K562 (cell line): Measurements from ENCODE around the gene BCL11A. TPM values are rescaled to one million over a fixed set of nuclear protein-coding genes. Genes with fewer than 3 reads are reported as not detected.

ENCODE experiments used
- ATAC-seq: fragments of 200-7000 bp; cut with Tn5 transposase; 3 replicates; pipeline ENCODE4 v1.9.1; 2020; ENCODE audit warnings: moderate library complexity
- BruUV-seq: library from RNA; stranded (reverse); fragments of 400-500 nt; replicated peaks from 2 replicates; lab custom pipeline; 2021; lab: Mats Ljungman, UMichigan
- CTCF ChIA-PET: fragments of 300-600 bp; formaldehyde crosslinking; extraction: SDS; loops from one replicate; lab custom pipeline; 2021; ENCODE audit warnings: low intra/inter-chr PET ratio; lab: Yijun Ruan, JAX
- POLR2A ChIA-PET: fragments of 300-600, 350-650 bp; sonication (Branson Sonifier 250); formaldehyde crosslinking; extraction: SDS; loops from one replicate; lab custom pipeline; 2021; ENCODE audit warnings: antibody characterized with exemption, inconsistent platforms; lab: Yijun Ruan, JAX
- DNase-seq, 4 experiments: peaks; one replicate each; pipeline versions ENCODE4 v3.0.0 to v3.0.0-alpha.2; 2011 to 2018; ENCODE audit warnings: low spot score in 3 of 4, mixed read lengths in 3 of 4; ENCODE audit errors: extremely low read depth in 1 of 4
- FAIRE-seq: peaks from 2 replicates; lab custom pipeline; 2011; peaks lifted over from hg19 to GRCh38; lab: Jason Lieb, UNC
- H2AFZ ChIP-seq: 2 replicates; pipeline ENCODE4 v1.6.0; 2011; ENCODE audit warnings: low read depth, low read length, control low read depth, inconsistent platforms
- H3K27ac ChIP-seq: fragments of 200-600 bp; 3 replicates; pipeline ENCODE4 v1.8.0; 2011; ENCODE audit warnings: low read depth, mild to moderate bottlenecking, control low read depth, inconsistent platforms, low read length, moderate library complexity, mixed read lengths; ENCODE audit errors: extremely low read depth
- H3K27me3 ChIP-seq, 2 experiments: fragments of 300-600 bp in 1 of 2; 2 replicates in 1 of 2; 3 replicates in 1 of 2; pipeline versions ENCODE4 v1.6.0 to v1.8.0; 2011; ENCODE audit warnings: inconsistent platforms in 2 of 2, low read length in 2 of 2, mild to moderate bottlenecking in 1 of 2, mixed read lengths in 1 of 2, moderate library complexity in 1 of 2; ENCODE audit not compliant: control insufficient read depth in 2 of 2, insufficient read depth in 2 of 2
- H3K36me3 ChIP-seq: fragments of 300-600 bp; 3 replicates; pipeline ENCODE4 v1.8.0; 2011; ENCODE audit warnings: mild to moderate bottlenecking, low read length, inconsistent platforms; ENCODE audit not compliant: control insufficient read depth, insufficient read depth
- H3K4me1 ChIP-seq, 2 experiments: fragments of 200-600 bp in 1 of 2; replicated peaks in 1 of 2; 2 replicates in 1 of 2; 3 replicates in 1 of 2; pipeline versions ENCODE4 v1.5.1 to v1.8.0; 2011; ENCODE audit warnings: inconsistent platforms in 2 of 2, low read length in 2 of 2, mild to moderate bottlenecking in 1 of 2, mixed read lengths in 1 of 2, moderate library complexity in 1 of 2; ENCODE audit not compliant: control insufficient read depth in 2 of 2, insufficient read depth in 2 of 2
- H3K4me2 ChIP-seq: 2 replicates; pipeline ENCODE4 v1.6.1; 2011; ENCODE audit warnings: low read length, control low read depth, inconsistent platforms, mixed read lengths; ENCODE audit not compliant: insufficient read depth
- H3K4me3 ChIP-seq: fragments of 200-600 bp; sonication (generic), shearing (Covaris generic); 2 replicates; pipeline ENCODE4 v1.5.1; 2016; ENCODE audit warnings: control low read depth, inconsistent platforms
- H3K79me2 ChIP-seq: fragments of 200-600 bp; 3 replicates; pipeline ENCODE4 v1.8.0; 2011; ENCODE audit warnings: low read length, inconsistent platforms; ENCODE audit not compliant: control insufficient read depth, insufficient read depth
- H3K9ac ChIP-seq, 2 experiments: 2 replicates each; pipeline versions ENCODE4 v1.6.0 to v1.6.1; 2011; ENCODE audit warnings: low read depth in 2 of 2, low read length in 2 of 2, control low read depth in 1 of 2, inconsistent platforms in 1 of 2, mild to moderate bottlenecking in 1 of 2, mixed read lengths in 1 of 2; ENCODE audit not compliant: insufficient read depth in 1 of 2
- H3K9me1 ChIP-seq: one replicate; pipeline ENCODE4 v1.6.0; 2011; ENCODE audit warnings: inconsistent platforms, mild to moderate bottlenecking, low read length, moderate library complexity; ENCODE audit not compliant: control insufficient read depth, insufficient read depth
- H3K9me3 ChIP-seq: replicated peaks from 2 replicates; pipeline ENCODE4 v1.5.1; 2011; ENCODE audit warnings: low read depth, low read length, inconsistent platforms; ENCODE audit not compliant: control insufficient read depth, insufficient read depth
- H4K20me1 ChIP-seq: replicated peaks from 2 replicates; pipeline ENCODE4 v1.6.1; 2011; ENCODE audit warnings: low read length, inconsistent platforms, mixed read lengths; ENCODE audit not compliant: control insufficient read depth, insufficient read depth
- DMBX1 ChIP-seq: fragments of 250-450 bp; sonication (Bioruptor Pico); IDR thresholded peaks from 2 replicates; pipeline ENCODE4 v1.8.0; 2022; ENCODE audit warnings: inconsistent platforms, mild to moderate bottlenecking, moderate library complexity, borderline replicate concordance
- FOXP1 ChIP-seq: sonication (generic); formaldehyde crosslinking; IDR thresholded peaks from 2 replicates; pipeline ENCODE4 v1.8.0; 2022; ENCODE audit warnings: mild to moderate bottlenecking, missing genetic modification reagents
- GTF2F1 ChIP-seq: IDR thresholded peaks from 2 replicates; pipeline ENCODE4 v1.6.1; 2011; ENCODE audit warnings: low read depth, low read length, improper control_type of control experiment
- IFI16 ChIP-seq: fragments of 250-450 bp; sonication (Bioruptor Pico); IDR thresholded peaks from 2 replicates; pipeline ENCODE4 v2.1.2; 2022; ENCODE audit warnings: mild to moderate bottlenecking, inconsistent platforms
- SAFB2 ChIP-seq: fragments of 200-400 bp; formaldehyde crosslinking; IDR thresholded peaks from 2 replicates; pipeline ENCODE4 v1.6.1; 2018; ENCODE audit warnings: borderline replicate concordance, low read length, low read depth, moderate library complexity; ENCODE audit not compliant: severe bottlenecking
- THRAP3 ChIP-seq: fragments of 450-650 bp; IDR thresholded peaks from 2 replicates; pipeline ENCODE4 v1.6.1; 2016; ENCODE audit warnings: mild to moderate bottlenecking, inconsistent platforms, borderline replicate concordance
- ZNF124 ChIP-seq: sonication (generic); formaldehyde crosslinking; IDR thresholded peaks from 2 replicates; pipeline ENCODE4 v1.8.1; 2022; ENCODE audit warnings: missing genetic modification reagents
- ZNF133 ChIP-seq: fragments of 250-450 bp; sonication (Bioruptor Pico); IDR thresholded peaks from 2 replicates; pipeline ENCODE4 v1.4.0; 2020; ENCODE audit warnings: mild to moderate bottlenecking
- ZNF239 ChIP-seq: fragments of 250-450 bp; sonication (Bioruptor Pico); IDR thresholded peaks from 2 replicates; pipeline ENCODE4 v1.4.0; 2020; ENCODE audit warnings: mild to moderate bottlenecking
- ZNF316 ChIP-seq: fragments of 450-650 bp; IDR thresholded peaks from 2 replicates; pipeline ENCODE4 v1.6.1; 2016
- ZNF551 ChIP-seq: fragments of 250-450 bp; sonication (Bioruptor Pico); IDR thresholded peaks from 2 replicates; pipeline ENCODE4 v1.5.0; 2021; ENCODE audit warnings: mild to moderate bottlenecking, moderate library complexity
- WGBS: fragments of 100-300 bp; shearing (Covaris generic); methylation state at CpG from one replicate; pipeline ENCODE4 v1.1.6; 2016; ENCODE audit warnings: low coverage, mixed read lengths; ENCODE audit not compliant: insufficient coverage; ENCODE audit errors: missing lambda C conversion rate; 5-methylcytosine and 5-hydroxymethylcytosine counted together
- in situ Hi-C: fragments of 300-500 bp; cut with MboI; formaldehyde crosslinking; loops from 4 replicates; pipeline ENCODE4 v1.15.0; 2018; ENCODE audit warnings: inconsistent platforms, mixed read lengths
- intact Hi-C: fragments of 100-400 bp; cut with micrococcal nuclease; formaldehyde crosslinking; loops from 2 replicates; pipeline ENCODE4 v1.14.2; 2022
- polyA plus RNA-seq, 8 experiments: library from polyadenylated mRNA; depleted of rRNA in 4 of 8; stranded (reverse) in 5 of 8; unstranded in 3 of 8; fragments of >200 nt; fragmentation: Nextera tagmentation in 2 of 8; fragmentation: Illumina TruSeq in 1 of 8; extraction: Ambion mirVana in 2 of 8; extraction: Trizol in 1 of 8; gene quantifications; 2 replicates each; pipeline versions ENCODE4 v1.2.1 to v1.2.3, GENCODE V29; 2011 to 2014; ENCODE audit warnings: inconsistent platforms in 1 of 8, missing spikeins in 1 of 8
- total RNA-seq, 7 experiments: library from RNA; depleted of rRNA in 6 of 7; stranded (reverse); fragments of >200 nt in 6 of 7; fragmentation: Illumina TruSeq in 2 of 7; extraction: Trizol in 2 of 7; gene quantifications; 2 replicates each; pipeline versions ENCODE4 v1.2.1 to v1.2.3, GENCODE V29; 2011 to 2021; ENCODE audit warnings: low replicate concordance in 1 of 7
- TF ChIP-seq, protein P1 (sequence below): fragments of 450-650 bp; IDR thresholded peaks from 2 replicates; pipeline ENCODE4 v1.6.1; 2016; ENCODE audit warnings: antibody characterized with exemption
- TF ChIP-seq, protein P2 (sequence below), 2 experiments: fragments of 450-650 bp; IDR thresholded peaks; 2 replicates each; pipeline ENCODE4 v1.6.1; 2018; ENCODE audit warnings: mild to moderate bottlenecking in 2 of 2, low read depth in 1 of 2; ENCODE audit not compliant: partially characterized antibody in 2 of 2
- TF ChIP-seq, protein P3 (sequence below): fragments of 250-450 bp; sonication (Bioruptor Pico); IDR thresholded peaks from 2 replicates; pipeline ENCODE4 v1.4.0; 2020; ENCODE audit warnings: borderline replicate concordance

Gene BCL11A
- total and polyA plus RNA-seq, 9 of the 15 experiments (the other 6 are each of a cell fraction or from before 2014, with no cell fraction given), result 0.13 TPM; not detected in 8

DNA sequence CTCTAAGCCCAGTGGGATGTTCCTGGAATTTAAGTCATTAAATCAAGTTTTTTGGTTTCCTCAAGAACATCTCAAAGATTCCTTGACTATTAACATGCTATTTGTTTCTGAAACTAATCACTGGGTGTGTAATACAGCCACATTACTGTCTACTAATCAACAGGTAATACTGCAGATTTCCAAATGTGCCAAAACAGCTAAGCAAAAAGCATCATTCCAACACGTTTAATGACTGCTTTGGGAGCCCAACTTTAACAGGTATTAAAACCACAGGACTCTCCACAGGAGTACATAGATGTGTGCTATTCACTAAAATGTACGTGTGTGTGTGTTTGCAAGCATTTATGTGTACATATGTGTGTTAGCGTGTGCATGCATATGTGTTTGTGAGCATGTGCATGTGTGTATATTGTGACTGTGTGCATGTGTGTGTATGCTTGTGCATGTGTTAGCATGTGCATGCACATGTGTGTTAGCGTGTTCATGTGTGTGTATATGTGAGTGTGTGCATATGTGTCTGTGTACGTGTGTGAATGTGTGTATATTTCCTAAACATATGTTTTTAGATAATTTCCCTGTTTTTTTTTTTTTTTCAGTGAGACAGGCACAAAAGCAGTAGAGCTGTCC is 80.7 kb downstream of the BCL11A start:
- ChIA-PET POLR2A (no interaction called here), CTCF (no interaction called here)
- no TSS peak for BruUV-seq
- Histone ChIP-seq H3K4me2 (no peak overlapping the region), H3K9ac (no peak overlapping the region), H3K36me3 (no peaks in the 10 kb centered on the region), H3K27me3 (peaks cover 0 to 10% of the 10 kb centered on the region in 2 experiments; a peak in 2 of 5 replicates), H3K27ac (no peak overlapping the region), H3K4me3 (no peak overlapping the region), H3K9me3 (no peaks in the 10 kb centered on the region), H4K20me1 (no peaks in the 10 kb centered on the region), H3K9me1 (no peaks in the 10 kb centered on the region), H2AFZ (no peak overlapping the region), H3K4me1 (no peaks in the 10 kb centered on the region), H3K79me2 (no peaks in the 10 kb centered on the region)
- intact Hi-C loops, result no loop called here
- ATAC-seq (no peak), DNase-seq (no peak), FAIRE-seq (no peak)
- in situ Hi-C loops, result no loop called here
- 1% methylated on average over 5 of the region's 5 CpGs for WGBS
- TF ChIP-seq ZNF551 (CRISPR knock-in tag) (no peak), IFI16 (CRISPR knock-in tag) (no peak), GTF2F1 (no peak), FOXP1 (no peak), ZNF124 (CRISPR knock-in tag) (no peak), ZNF239 (CRISPR knock-in tag) (no peak), DMBX1 (CRISPR knock-in tag) (no peak), THRAP3 (no peak), SAFB2 (no peak), ZNF316 (no peak), ZNF133 (CRISPR knock-in tag) (no peak)
- TF ChIP-seq, protein P1, sequence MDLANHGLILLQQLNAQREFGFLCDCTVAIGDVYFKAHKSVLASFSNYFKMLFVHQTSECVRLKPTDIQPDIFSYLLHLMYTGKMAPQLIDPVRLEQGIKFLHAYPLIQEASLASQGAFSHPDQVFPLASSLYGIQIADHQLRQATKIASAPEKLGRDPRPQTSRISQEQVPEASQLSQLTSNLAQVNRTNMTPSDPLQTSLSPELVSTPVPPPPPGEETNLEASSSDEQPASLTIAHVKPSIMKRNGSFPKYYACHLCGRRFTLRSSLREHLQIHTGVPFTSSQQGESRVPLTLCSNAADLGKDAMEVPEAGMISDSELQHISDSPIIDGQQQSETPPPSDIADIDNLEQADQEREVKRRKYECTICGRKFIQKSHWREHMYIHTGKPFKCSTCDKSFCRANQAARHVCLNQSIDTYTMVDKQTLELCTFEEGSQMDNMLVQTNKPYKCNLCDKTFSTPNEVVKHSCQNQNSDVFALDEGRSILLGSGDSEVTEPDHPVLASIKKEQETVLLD, result no peak
- TF ChIP-seq, protein P2, sequence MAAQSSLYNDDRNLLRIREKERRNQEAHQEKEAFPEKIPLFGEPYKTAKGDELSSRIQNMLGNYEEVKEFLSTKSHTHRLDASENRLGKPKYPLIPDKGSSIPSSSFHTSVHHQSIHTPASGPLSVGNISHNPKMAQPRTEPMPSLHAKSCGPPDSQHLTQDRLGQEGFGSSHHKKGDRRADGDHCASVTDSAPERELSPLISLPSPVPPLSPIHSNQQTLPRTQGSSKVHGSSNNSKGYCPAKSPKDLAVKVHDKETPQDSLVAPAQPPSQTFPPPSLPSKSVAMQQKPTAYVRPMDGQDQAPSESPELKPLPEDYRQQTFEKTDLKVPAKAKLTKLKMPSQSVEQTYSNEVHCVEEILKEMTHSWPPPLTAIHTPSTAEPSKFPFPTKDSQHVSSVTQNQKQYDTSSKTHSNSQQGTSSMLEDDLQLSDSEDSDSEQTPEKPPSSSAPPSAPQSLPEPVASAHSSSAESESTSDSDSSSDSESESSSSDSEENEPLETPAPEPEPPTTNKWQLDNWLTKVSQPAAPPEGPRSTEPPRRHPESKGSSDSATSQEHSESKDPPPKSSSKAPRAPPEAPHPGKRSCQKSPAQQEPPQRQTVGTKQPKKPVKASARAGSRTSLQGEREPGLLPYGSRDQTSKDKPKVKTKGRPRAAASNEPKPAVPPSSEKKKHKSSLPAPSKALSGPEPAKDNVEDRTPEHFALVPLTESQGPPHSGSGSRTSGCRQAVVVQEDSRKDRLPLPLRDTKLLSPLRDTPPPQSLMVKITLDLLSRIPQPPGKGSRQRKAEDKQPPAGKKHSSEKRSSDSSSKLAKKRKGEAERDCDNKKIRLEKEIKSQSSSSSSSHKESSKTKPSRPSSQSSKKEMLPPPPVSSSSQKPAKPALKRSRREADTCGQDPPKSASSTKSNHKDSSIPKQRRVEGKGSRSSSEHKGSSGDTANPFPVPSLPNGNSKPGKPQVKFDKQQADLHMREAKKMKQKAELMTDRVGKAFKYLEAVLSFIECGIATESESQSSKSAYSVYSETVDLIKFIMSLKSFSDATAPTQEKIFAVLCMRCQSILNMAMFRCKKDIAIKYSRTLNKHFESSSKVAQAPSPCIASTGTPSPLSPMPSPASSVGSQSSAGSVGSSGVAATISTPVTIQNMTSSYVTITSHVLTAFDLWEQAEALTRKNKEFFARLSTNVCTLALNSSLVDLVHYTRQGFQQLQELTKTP (IDR thresholded peaks at IDR 0.05; ENCODE audit: low read depth in 1 of 2, partially characterized antibody in 2 of 2), result no peak
- TF ChIP-seq, protein P3, sequence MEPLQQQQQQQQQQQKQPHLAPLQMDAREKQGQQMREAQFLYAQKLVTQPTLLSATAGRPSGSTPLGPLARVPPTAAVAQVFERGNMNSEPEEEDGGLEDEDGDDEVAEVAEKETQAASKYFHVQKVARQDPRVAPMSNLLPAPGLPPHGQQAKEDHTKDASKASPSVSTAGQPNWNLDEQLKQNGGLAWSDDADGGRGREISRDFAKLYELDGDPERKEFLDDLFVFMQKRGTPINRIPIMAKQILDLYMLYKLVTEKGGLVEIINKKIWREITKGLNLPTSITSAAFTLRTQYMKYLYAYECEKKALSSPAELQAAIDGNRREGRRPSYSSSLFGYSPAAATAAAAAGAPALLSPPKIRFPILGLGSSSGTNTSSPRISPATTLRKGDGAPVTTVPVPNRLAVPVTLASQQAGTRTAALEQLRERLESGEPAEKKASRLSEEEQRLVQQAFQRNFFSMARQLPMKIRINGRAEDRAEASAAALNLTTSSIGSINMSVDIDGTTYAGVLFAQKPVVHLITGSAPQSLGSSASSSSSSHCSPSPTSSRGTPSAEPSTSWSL (CRISPR knock-in tag), result no peak
